COLO668 (cell line): ENCODE results near the gene SBSN.

Experiments
- DNase-seq: peaks from one replicate; lab custom pipeline; 2025; ENCODE audit not compliant: unreplicated experiment; lab: John Stamatoyannopoulos, UW

SBSN gene

GRCh38 chr19:35555301-35556005 is 27.3 kb upstream of the SBSN start:
- DNase-seq: peak; percentile 23

GRCh38 chr19:35554076-35554475 is 26.0 kb upstream of the SBSN start:
- DNase-seq: no peak

- DNase-seq: no peak
These were observed 25.4 kb upstream of the SBSN start for GRCh38 chr19:35553385-35554000.

- no peak for DNase-seq
These were observed 24.6 kb upstream of the SBSN start for GRCh38 chr19:35552534-35553384.

GRCh38 chr19:35551091-35551810 is 23.1 kb upstream of the SBSN start:
- DNase-seq: no peak

- DNase-seq: no peak
These were observed 21.9 kb upstream of the SBSN start for GRCh38 chr19:35549879-35550523.

GRCh38 chr19:35549174-35549788 is 21.2 kb upstream of the SBSN start:
- DNase-seq: peak; percentile 53

GRCh38 chr19:35546532-35546931 is 18.4 kb upstream of the SBSN start:
- no peak for DNase-seq

DNA sequence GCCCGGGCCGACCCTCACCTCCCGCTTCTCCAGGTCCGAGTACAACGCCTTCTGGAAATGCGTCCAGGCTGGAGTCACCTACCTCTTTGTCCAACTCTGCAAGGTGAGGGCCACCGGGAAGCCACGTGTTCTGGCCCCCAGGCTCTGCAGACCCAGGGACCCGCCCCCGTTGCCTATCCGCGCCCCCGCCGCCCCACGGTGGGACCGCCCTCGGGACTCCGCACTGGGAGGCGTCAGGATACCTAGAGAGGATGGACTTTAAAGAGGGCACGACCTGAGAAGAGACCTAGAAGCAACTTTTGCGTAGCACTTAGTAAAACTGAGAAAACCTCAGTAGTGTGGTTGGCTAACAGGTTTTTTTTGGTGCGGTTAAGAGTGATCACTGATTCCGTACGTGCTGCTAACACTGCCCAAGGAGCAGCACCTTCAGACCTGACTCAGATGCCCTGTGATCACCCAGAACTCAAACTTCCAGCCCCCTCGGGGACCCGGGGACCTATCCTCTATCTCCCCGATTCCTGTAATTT is 17.8 kb upstream of the SBSN start:
- DNase-seq: peak; percentile 45

- peak; percentile 95 for DNase-seq
These were observed 17.1 kb upstream of the SBSN start, which contains the start of gene TMEM147 for GRCh38 chr19:35545001-35545854. Gene TMEM147 (plus strand): TSS chr19:35545626. CDS start chr19:35545740, 114 bp downstream.

DNA sequence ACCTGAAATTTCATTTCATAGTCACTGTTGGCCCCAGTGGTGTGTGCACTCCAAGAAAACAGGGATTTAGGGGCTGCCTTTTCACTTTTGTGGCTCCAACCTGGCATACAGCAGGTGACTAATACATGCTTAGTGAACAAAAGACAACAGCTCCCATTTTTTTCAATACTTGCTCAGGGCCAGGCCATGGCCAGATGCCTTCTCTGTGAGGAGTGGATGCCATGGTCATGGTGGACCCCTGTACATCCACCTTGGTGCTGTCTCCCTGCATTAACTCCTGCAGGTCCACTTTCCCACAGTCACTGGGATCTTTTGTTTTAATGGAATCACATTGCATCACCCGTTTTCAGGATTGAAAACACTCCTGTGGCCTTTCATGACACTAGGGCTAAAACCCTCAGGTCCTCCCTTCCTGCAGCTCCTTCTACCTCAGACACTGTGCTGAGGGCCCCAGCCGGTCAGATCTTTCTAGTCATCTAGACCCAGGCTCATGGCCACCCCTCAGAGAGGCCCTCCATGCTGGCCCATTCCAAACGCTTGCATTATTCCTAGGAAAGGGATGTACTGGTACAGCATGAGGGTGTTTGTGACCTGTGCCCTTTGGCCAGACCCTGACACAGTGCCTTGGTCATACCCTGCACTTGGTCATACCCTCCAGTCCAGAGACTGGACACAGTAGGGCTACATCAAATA is 16.1 kb upstream of the SBSN start:
- DNase-seq: no peak

DNA sequence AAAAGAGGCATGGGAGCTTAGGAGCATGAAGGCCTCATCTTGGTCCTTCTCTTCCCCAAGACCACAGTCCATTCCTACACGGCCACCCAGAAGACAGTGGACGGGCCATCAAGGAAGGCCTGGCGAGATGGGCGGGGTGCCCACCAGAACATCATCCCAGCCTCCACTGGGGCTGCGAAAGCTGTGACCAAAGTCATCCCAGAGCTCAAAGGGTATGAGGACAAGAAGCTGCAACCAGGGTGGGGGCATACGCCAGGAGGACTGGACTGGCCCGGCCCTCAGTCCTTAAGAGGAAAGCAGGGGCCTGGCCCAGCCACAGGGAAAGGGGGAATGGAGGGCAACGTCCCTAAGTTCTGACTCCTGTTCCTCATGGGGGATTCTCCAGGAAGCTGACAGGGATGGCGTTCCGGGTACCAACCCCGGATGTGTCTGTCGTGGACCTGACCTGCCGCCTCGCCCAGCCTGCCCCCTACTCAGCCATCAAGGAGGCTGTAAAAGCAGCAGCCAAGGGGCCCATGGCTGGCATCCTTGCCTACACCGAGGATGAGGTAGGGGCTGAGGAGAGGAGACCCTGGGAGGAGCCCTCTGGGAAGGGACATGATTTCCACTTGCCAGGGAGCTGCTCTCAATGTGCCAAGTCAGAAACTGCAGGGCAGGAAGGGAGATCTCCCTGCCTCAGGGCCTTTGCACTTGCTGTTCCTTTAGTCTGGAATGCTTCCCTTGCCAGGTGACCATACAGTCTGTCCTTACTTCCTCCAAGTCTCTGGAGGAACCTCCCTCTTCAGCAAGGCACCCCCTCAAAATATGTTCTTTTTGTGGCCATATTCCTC is 15.4 kb upstream of the SBSN start:
- DNase-seq: no peak

DNA sequence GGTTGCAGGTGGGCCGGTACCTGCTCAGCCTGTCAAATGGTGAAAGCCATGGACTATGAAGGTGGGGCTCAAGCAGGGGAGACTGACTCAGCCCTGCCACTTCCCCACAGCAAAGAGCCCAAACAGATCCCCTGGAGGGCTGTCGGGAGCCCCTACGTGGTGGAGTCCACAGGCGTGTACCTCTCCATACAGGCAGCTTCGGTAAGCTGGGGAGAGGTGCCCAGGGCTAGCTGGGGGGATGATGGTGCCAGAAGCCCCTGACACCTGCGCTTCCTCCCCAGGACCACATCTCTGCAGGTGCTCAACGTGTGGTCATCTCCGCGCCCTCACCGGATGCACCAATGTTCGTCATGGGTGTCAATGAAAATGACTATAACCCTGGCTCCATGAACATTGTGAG is 14.1 kb upstream of the SBSN start:
- DNase-seq: no peak

DNA sequence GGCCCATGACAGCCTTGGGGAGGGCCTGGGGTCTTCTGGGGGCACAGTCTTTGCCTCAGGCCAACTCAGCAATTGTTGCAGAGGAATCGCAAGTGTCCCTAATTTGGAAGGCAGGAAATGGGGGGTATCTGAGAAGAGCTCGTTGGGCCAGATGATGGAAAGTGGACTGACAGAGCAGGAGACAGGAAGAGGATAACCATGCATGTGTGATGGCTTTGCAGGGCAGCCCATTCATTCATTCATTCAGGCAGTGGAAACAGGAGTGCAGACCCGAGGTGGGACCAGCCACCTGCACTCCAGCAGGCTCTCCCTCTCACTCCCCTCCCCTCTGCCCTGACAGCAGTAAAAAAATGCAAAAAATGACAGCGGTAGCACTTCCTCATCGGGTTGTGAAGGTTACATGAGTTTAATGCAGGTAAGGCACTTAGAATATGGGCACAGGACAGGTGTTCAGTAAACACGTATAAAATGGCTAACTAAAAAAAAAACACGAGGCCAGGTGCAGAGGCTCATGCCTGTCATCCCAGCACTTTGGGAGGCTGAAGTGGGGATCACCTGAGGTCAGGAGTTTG is 12.3 kb upstream of the SBSN start:
- DNase-seq: no peak

GRCh38 chr19:35539850-35540249 is 11.7 kb upstream of the SBSN start:
- DNase-seq: no peak

DNA sequence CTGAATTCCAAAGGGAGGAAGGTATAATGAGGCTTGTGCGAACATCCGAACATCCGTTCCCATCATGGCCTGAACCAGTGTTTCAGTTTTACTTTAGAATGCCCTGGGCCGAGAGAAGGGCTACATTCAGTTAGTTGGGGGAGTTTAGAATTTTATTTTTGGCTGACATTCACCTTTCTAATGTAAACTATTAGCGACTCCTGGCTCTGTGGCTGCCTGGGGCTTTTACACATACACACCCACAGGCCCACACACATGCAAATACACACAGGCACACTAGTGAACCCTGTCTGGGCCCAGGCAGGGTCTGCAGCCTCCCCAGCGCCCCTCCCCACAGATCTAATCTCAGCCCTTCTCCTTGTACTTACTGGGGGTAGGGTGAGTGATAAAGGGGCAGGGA is 11.2 kb upstream of the SBSN start:
- no peak for DNase-seq

DNA sequence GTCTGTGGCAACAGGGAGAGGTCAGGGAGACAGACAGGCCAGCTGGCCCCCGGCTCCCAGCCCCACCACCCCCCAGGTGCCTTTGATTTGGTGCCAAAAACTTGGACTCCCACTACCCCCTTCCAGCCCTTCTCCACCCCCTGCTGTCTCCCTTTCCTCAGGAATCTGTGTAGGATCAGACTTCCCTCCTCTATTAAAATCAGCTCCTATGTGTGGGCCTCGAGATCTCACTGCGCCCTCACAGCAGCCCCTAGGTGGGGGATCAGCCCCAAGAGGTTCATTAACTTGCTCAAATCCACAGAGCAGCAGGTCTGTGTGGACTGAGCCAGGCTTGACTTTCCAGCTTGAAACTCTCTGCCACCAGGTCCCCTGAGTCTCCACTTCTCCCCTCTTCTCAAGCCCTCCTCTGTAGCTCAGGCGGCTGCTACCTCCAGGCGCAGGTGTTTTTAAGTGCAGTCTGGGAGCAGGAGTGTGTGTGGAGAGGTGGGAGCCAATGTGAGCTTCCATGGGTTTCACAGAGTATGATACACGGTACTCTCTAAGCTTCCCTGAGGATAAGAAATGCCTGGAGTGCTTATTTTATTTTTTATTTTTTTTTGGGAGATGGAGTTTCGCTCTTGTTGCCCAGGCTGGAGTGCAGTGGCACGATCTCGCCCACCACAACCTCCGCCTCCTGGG is 6.8 kb upstream of the SBSN start:
- DNase-seq: no peak
